ENCODE data around the gene RASL12.

DNA sequence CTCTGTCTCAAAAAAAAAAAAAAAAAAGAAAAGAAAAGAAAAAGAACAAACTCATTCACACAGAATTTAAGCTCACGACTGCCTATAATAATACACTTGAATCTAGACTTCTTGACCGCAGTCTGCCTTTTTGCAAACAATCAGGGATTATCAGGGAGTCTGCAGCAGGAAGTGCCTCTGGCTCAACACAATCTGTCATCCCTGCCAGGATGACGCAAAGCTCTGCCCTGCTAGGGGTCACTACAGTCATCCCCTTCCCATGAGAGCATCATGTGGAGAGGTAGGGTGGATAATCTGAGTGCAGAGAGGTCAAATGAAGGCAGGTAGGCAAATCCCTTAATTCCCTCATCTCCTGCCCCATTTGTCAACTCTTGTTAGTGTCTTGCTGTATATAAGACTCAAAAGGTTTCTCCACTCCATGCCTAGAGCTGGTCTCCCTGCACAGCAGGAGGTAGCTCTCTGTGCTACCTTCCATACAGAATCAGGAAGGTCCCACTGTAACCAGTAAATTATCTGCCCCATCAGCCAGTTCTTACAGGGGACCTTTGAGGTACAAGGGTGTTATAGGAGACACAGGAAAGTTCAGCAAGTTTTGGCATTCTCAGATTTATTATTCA, 43.0 kb upstream of the RASL12 start:
- no peak for TF ChIP-seq CTCF (IDR thresholded peaks at IDR 0.05)
- TF ChIP-seq POLR2A (IDR thresholded peaks at IDR 0.05) = no peak
- no peak for TF ChIP-seq POLR2AphosphoS5 (IDR thresholded peaks at IDR 0.05; ENCODE audit: insufficient read depth in 1 of 2, low read depth in 1 of 2)
